ENCODE measurements around the gene WBP4.
"Not testable (repeated sequence)": the region's sequence is repeated elsewhere in the genome, so short reads cannot be mapped to it uniquely, and the experiment has no call there.

WBP4 gene

DNA sequence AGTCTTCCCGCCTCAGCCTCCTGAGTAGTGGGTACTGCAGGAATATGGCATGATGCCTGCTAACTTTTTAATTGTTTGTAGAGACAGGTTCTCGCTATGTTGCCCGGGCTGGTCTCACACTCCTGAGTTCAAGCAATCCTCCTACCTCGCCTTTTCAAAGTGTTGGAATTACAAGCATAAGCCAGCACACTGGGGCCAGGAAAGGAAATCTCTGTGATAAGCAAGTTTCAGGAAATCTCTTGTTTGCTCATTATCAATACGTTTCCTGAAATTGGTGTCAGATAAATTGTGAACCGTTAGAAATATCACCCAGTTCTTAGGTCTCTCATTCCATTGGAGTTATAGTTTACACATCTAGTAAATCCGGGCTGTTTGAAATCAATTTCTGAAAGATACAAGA lies 14.2 kb downstream of the WBP4 start:
- DNase-seq (ENCODE audit: extremely low read depth in 1 of 2, low read depth in 1 of 2), result no peak

DNA sequence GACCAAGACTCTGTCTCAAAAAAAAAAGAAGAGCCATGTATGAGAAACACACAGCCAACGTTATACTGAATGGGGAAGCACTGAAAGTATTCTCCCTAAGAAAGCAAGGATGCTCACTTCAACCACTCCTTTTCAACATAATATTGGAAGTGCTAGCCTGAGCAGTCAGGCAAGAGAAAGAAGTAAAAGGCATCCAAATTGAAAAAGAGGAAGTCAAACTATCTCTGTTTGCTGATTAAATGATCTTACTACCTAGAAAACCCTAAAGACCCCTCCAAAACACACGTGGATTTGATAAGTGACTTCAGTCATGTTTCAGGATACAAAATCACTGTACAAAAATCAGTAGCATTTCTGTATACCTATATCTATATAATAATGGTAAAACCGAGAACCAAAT lies 16.2 kb downstream of the WBP4 start:
- no peak for DNase-seq (ENCODE audit: extremely low read depth in 1 of 2, low read depth in 1 of 2)

DNA sequence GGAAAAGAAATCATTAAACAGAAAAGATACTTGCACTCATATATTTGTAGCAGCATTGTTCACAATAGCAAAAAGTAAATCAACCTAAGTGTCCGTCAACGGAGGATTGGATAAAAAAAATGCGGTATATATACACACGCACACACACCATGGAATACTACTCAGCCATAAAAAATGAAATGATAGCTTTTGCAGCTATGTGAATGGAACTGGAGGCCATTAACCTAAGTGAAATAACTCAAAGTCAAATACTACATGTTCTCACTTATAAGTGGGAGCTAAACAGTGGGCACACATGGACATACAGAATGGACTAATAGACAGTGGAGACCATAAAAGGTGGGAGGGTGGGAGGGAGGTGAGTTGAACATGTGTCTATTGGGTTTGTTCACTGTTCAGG lies 18.4 kb downstream of the WBP4 start:
- DNase-seq (ENCODE audit: extremely low read depth in 1 of 2, low read depth in 1 of 2), result no peak

GRCh38 chr13:41085961-41086585 lies 24.8 kb downstream of the WBP4 start:
- no peak for DNase-seq (ENCODE audit: extremely low read depth in 1 of 2, low read depth in 1 of 2)

- not testable (repeated sequence) for DNase-seq (ENCODE audit: extremely low read depth in 1 of 2, low read depth in 1 of 2)
These were observed 34.4 kb downstream of the WBP4 start for GRCh38 chr13:41095681-41096080.

DNA sequence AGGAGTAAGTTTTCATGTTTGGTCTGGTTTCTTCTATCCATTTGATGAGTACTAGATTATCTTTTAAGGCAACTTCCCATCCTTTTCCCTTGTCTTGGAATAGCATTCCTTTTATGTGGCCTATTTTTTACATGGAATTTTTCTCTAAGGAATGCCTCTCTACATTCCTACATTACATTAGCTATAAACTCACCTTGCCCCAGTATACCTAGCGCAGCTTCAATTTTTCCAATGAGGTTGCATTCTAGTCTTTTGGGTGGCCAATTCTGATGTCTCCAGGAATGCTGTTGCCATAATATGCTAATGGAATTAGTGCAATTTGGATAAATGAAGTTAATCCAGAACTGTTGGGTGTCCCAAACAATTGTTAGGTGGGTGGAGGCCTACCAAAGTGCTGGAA lies 37.5 kb downstream of the WBP4 start:
- no peak for DNase-seq (ENCODE audit: extremely low read depth in 1 of 2, low read depth in 1 of 2)

GRCh38 chr13:41099986-41100385 lies 38.7 kb downstream of the WBP4 start:
- no peak for DNase-seq (ENCODE audit: extremely low read depth in 1 of 2, low read depth in 1 of 2)

GRCh38 chr13:41107104-41107571 lies 45.8 kb downstream of the WBP4 start:
- DNase-seq (ENCODE audit: extremely low read depth in 1 of 2, low read depth in 1 of 2), result no peak

DNA sequence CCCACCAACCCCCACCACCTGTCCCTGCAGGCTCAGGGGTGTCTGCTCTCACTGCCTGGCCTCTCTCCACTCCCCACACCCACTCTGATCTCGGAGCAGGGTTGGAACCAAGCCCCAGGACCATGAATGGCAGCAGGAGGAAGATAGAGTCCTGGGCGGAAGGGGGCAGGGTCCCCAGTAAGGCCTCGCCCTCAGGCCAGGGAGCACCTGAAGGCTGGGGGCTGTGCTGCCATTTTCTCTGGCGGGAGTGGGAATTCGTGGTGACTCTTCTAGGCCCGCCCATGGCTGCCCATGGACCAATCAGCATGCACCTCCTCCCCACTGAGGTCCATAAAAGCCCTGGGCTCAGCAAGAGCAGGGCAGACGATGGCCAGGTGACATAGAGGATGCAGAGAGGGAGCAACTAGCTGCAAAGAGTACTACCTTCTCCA lies 46.3 kb downstream of the WBP4 start:
- no peak for DNase-seq (ENCODE audit: extremely low read depth in 1 of 2, low read depth in 1 of 2)

DNA sequence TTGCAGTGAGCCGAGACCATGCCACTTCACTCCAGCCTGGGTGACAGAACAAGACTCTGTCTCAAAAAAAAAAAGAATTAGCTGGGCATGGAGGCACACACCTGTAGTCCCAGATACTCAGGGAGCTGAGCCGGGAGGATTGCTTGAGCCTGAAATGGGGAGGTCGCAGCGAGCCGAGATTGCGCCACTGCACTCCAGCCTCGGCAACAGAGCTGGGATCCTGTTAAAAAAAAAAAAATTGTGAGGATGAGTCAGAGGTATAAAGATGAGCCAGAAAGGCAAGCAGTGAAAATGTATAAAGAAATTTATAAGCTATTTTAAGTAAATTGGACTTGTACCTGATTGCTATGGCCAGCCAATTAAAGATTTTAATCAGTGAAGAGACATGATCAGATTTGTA lies 50.1 kb downstream of the WBP4 start:
- no peak for DNase-seq (ENCODE audit: extremely low read depth in 1 of 2, low read depth in 1 of 2)

- DNase-seq (ENCODE audit: extremely low read depth in 1 of 2, low read depth in 1 of 2), result no peak
These were observed 56.6 kb downstream of the WBP4 start for GRCh38 chr13:41117869-41118268.

DNA sequence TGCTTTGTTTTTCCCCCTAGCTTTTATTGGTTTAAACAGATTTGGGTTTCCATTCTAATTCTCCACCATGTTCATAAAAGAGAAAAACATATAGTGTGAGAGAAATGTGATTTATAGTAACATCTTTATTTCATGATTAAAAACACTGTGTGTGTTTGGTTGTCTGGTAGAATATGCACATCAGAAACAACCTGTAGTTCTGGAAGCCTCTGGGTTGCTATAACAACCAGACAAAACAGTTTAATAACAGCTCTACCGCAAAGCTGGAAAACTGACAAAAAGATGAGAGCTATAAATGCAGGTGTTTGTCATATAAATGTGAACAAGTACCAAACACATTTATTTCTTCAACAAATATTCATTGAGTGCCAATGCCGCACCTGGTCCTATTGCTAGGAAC lies 61.5 kb downstream of the WBP4 start:
- DNase-seq (ENCODE audit: extremely low read depth in 1 of 2, low read depth in 1 of 2), result no peak

GRCh38 chr13:41127701-41128100 lies 66.4 kb downstream of the WBP4 start:
- DNase-seq (ENCODE audit: extremely low read depth in 1 of 2, low read depth in 1 of 2), result no peak

GRCh38 chr13:41130356-41130755 lies 69.0 kb downstream of the WBP4 start:
- no peak for DNase-seq (ENCODE audit: extremely low read depth in 1 of 2, low read depth in 1 of 2)

DNA sequence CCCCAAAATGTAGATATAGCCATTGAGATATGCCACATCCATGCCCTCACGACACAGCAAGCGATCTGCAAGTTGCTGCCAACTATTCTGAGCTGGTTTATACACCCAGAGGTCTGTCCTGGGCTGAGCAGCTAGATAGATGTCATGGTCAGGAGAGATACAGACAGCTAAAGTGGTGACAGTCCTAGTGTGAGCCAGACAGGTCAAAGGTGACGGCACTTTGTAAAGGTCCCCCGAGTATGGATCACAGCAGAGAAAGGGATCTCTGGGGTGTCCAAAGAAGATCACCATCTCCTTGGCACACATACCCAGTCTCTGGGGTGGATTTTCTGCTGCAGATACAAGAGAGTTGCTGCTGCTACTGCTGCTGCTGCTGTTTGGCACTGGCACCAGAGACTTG lies 69.9 kb downstream of the WBP4 start:
- not testable (repeated sequence) for DNase-seq (ENCODE audit: extremely low read depth in 1 of 2, low read depth in 1 of 2)

DNA sequence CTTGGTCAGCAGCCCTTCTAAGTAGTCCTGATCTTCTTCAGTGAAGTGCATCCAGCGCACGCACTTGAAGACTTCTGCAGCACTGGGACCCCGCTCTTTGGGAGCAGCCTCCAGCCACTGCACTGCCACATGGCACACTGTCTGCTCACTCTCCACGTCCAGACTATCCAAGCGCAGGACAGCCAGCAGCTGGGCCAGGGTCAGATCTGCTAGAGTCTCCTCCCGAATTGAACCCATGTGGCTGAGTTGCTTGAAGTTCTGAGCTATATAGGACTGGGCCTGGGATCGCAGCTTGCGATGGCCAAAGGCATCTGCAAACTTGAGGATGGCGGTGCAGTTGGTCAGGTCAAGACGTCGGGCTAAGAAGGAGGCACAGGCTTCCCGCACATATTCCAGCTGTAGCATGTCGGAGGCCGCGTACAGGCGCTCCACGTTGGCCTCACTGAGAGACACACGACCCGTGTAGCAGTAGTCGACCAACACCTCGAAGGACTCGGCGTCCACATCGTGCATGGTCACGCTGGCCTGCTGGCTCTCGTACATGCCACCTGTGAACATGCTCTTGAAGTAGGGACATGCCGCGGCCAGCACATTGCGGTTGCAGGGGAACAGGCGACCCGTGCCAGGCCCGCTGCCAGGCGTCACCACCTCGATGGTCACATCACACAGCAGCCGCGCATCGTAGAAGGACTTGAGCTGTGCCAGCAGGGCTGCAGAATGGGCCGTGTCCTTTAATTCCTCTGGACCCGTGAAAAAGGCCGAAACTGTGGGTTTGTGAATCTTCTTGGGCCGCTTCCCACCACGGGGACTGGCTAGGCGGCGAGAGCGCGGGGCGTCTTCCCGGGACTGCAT lies 70.6 kb downstream of the WBP4 start:
- peak in 1 of 2 donors; percentile 1 for DNase-seq (ENCODE audit: extremely low read depth in 1 of 2, low read depth in 1 of 2)

GRCh38 chr13:41132512-41133152 lies 71.3 kb downstream of the WBP4 start, which contains the start of gene KBTBD6:
TSS of gene KBTBD6 (minus strand) at chr13:41132802. CDS start at chr13:41132511, 291 bp downstream.
- peak; percentile 90 to 96 for DNase-seq (ENCODE audit: extremely low read depth in 1 of 2, low read depth in 1 of 2)
